Lower lobe of right lung (tissue), 2 donors: ENCODE measurements around the gene UROC1. TPM values are rescaled to one million over a fixed set of nuclear protein-coding genes. Genes with fewer than 3 reads are reported as not detected.

Experiments used
- ATAC-seq, 2 donors: fragments of 200-7000 bp; cut with Tn5 transposase; one replicate each; pipeline ENCODE4 v1.9.1; 2020 to 2022; ENCODE audit warnings: mild to moderate bottlenecking in 2 of 2, moderate library complexity in 2 of 2
- DNase-seq: peaks from one replicate; pipeline ENCODE4 v3.0.0-alpha.2; 2020
- H3K27ac ChIP-seq: fragments of 200-600 bp; one replicate; pipeline ENCODE4 v1.8.0; 2022
- H3K27me3 ChIP-seq: fragments of 200-600 bp; one replicate; pipeline ENCODE4 v1.8.0; 2022; ENCODE audit warnings: low read depth
- H3K36me3 ChIP-seq: fragments of 200-600 bp; one replicate; pipeline ENCODE4 v1.8.0; 2022; ENCODE audit warnings: mild to moderate bottlenecking
- H3K4me1 ChIP-seq: fragments of 200-600 bp; one replicate; pipeline ENCODE4 v1.8.0; 2022
- H3K4me3 ChIP-seq: fragments of 200-600 bp; one replicate; pipeline ENCODE4 v1.8.0; 2022; ENCODE audit warnings: mild to moderate bottlenecking
- H3K9me3 ChIP-seq: fragments of 200-600 bp; one replicate; pipeline ENCODE4 v1.8.0; 2022
- CTCF ChIP-seq: fragments of 200-600 bp; IDR thresholded peaks from one replicate; pipeline ENCODE4 v1.8.0; 2022; ENCODE audit warnings: antibody characterized with exemption, mild to moderate bottlenecking
- intact Hi-C: fragments of 100-400 bp; cut with DNase I; formaldehyde crosslinking; loops from one replicate; pipeline ENCODE4 v1.11.0; 2022
- total RNA-seq: library from RNA; stranded (reverse); fragmentation: NEBNext Ultra II Directional; extraction: Animal tissue kit (Norgen Biotek cat#: 25700); gene quantifications from one replicate; pipeline ENCODE4 v1.2.1, GENCODE V29; 2021
- donor health status: DM: no; HTN: yes; CAD: no; lungs with severe emphysema.

UROC1 gene
- total RNA-seq, 1 donor from 2014 or later: not detected

DNA sequence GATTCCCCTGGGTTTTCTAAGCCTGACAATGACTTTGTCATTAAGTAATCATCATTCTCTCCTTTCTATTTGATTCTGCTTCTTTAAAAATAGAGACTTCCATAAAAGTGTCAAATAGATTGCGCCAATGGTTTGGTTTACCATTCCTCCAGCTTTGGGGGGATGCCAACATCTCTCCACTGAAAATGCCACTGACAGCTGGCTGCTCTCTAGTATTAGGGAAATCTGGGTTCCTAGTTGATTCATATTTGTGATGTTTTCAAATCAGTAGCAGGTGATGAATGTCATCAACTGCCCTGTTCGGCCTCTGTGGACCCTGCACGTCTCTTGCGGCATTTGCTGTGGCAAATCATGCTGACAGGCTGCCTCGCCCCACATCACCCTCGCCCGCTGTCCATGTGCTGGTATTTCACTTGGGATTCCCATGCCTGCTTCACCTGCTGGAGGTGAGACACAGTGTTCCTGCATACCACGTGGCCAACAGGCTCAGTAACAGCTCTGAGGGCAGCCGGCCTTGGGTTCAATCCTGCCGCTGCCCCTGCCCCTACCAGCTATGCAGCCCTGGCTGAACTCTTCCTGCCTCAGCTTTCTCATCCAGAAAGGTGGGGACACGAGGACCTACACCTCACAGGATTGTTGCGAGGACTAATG, 70.0 kb downstream of the UROC1 start:
- ATAC-seq (no peak), DNase-seq (no peak)
- intact Hi-C loops: no loop called here
- Histone ChIP-seq H3K27me3 (no peaks in the 10 kb centered on the region), H3K4me1 (no peaks in the 10 kb centered on the region), H3K36me3 (peaks cover 52% of the 10 kb centered on the region), H3K27ac (no peak overlapping the region), H3K9me3 (no peaks in the 10 kb centered on the region), H3K4me3 (no peak overlapping the region)
- no peak for TF ChIP-seq CTCF

DNA sequence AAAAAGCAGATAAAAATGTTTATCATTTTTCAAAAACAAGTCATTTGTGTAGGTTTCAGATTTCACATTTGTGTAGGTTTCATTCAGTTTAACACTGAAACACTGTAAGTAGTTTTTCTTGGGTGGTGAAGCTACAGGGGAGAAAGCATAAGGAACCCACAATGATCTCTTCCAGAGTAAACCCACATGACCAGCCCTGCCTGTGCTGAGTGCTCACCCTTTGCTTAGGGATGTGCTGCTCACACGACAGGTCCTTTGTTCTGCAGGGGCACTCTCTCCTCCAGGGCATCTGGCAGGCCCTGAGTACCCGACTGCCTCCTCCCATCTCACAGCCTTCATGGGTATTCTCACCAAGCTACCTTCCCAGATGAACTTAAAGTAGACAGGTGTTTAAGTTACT, 70.8 kb downstream of the UROC1 start:
- Histone ChIP-seq H3K4me3 (no peak overlapping the region), H3K27me3 (no peaks in the 10 kb centered on the region), H3K36me3 (peaks cover 49% of the 10 kb centered on the region), H3K4me1 (no peaks in the 10 kb centered on the region), H3K9me3 (no peaks in the 10 kb centered on the region), H3K27ac (no peak overlapping the region)
- DNase-seq: no peak
- intact Hi-C loops: no loop called here
- no peak for TF ChIP-seq CTCF
- ATAC-seq: no peak

DNA sequence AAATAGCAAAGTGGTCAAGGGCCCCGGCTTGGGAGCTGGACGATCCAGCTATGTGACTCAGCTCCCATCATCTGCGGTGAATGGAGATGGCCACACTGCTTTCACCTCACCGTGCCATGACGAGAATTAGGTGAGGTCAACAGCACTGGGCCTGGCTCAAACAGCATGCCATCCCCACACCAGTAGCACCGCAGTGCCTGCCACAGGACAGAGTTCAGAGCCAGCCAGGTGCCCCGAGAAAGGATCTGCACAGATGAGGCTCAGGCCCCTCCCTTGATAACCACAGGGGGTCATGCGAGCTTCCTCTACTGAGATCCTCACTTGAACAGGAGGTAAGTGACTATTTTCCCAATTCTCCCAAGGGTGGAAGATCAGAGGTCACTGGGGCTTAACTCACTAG, 71.3 kb downstream of the UROC1 start:
- Histone ChIP-seq H3K4me3 (no peak overlapping the region), H3K36me3 (peaks cover 49% of the 10 kb centered on the region), H3K27ac (no peak overlapping the region), H3K27me3 (no peaks in the 10 kb centered on the region), H3K9me3 (no peaks in the 10 kb centered on the region), H3K4me1 (no peaks in the 10 kb centered on the region)
- DNase-seq (no peak), ATAC-seq (no peak)
- TF ChIP-seq CTCF: no peak
- intact Hi-C loops: no loop called here

DNA sequence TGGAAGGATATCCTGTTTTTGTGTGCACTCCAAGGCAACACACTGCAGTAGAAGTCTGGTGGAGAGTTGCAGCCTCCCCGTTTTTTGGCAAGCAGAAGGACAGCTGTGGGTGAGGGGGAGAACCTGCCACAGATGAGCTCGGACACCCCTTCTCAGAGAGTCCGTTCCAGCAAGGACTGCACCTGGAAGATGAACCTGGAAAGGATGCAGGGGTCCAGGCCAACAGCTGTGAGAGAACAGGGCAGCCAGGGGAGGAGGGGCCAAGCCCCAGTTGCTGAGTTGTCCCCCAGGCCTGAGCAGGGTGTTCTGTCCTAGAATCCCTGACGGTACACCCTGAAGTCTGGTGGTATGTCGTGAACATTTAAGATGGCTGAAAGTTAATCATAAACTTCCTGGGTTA, 72.1 kb downstream of the UROC1 start:
- Histone ChIP-seq H3K4me1 (no peaks in the 10 kb centered on the region), H3K27ac (no peak overlapping the region), H3K36me3 (peaks cover 49% of the 10 kb centered on the region), H3K9me3 (no peaks in the 10 kb centered on the region), H3K4me3 (no peak overlapping the region), H3K27me3 (no peaks in the 10 kb centered on the region)
- intact Hi-C loops: no loop called here
- no peak for TF ChIP-seq CTCF
- DNase-seq: no peak
- ATAC-seq: no peak

GRCh38 chr3:126442856-126443242, 74.7 kb downstream of the UROC1 start:
- no peak for TF ChIP-seq CTCF
- no peak overlapping the region for H3K27ac ChIP-seq
- H3K9me3 ChIP-seq: no peaks in the 10 kb centered on the region
- no peaks in the 10 kb centered on the region for H3K4me1 ChIP-seq
- intact Hi-C loops: no loop called here
- H3K27me3 ChIP-seq: no peaks in the 10 kb centered on the region
- H3K36me3 ChIP-seq: peaks cover 49% of the 10 kb centered on the region
- no peak overlapping the region for H3K4me3 ChIP-seq
- ATAC-seq: no peak
- DNase-seq: no peak
